Spinal cord (tissue), 10 donors: ENCODE data around the gene C18orf63. TPM values are rescaled to one million over a fixed set of nuclear protein-coding genes. Genes with fewer than 3 reads are reported as not detected.
A peak's percentile ranks its signal among the peaks of the same experiment; 100 is the strongest.

ENCODE experiments used
- DNase-seq, 6 donors: peaks; one replicate each; pipeline versions ENCODE4 v3.0.0 to v3.0.0-alpha.2; 2013 to 2015; ENCODE audit warnings: low spot score in 6 of 6, low read depth in 4 of 6
- H3K27ac ChIP-seq: one replicate; pipeline ENCODE4 v1.5.1; 2013; ENCODE audit warnings: low read depth, low read length, control low read depth
- H3K27me3 ChIP-seq: one replicate; pipeline ENCODE4 v1.6.1; 2013; ENCODE audit warnings: low read length; ENCODE audit not compliant: control insufficient read depth, insufficient read depth
- H3K36me3 ChIP-seq: one replicate; pipeline ENCODE4 v1.6.1; 2013; ENCODE audit warnings: low read length; ENCODE audit not compliant: control insufficient read depth, insufficient read depth
- H3K4me1 ChIP-seq: one replicate; pipeline ENCODE4 v1.6.1; 2013; ENCODE audit warnings: low read length; ENCODE audit not compliant: control insufficient read depth, insufficient read depth
- H3K4me3 ChIP-seq: one replicate; pipeline ENCODE4 v1.5.1; 2013; ENCODE audit warnings: low read depth, low read length, control low read depth
- H3K9me3 ChIP-seq: one replicate; pipeline ENCODE4 v1.6.1; 2013; ENCODE audit warnings: low read length; ENCODE audit not compliant: control insufficient read depth, insufficient read depth
- WGBS: methylation state at CpG from one replicate; pipeline ENCODE4 v1.1.5; 2013; ENCODE audit warnings: missing lambda C conversion rate; ENCODE audit not compliant: insufficient coverage; 5-methylcytosine and 5-hydroxymethylcytosine counted together
- polyA plus RNA-seq, 2 donors: library from polyadenylated mRNA; unstranded; fragments of 120-200 nt; gene quantifications; one replicate each; pipeline ENCODE4 v1.2.1, GENCODE V29; 2013; ENCODE audit not compliant: insufficient read length in 2 of 2
- total RNA-seq, 2 donors: library from RNA; depleted of rRNA in 1 of 2; stranded (reverse); fragments of 120-200 nt in 1 of 2; fragments of >200 nt in 1 of 2; gene quantifications; one replicate each; pipeline versions ENCODE4 v1.2.3 to v1.2.4, GENCODE V29; 2013 to 2014
- donor health status: healthy.

C18orf63 gene
- total and polyA plus RNA-seq, 4 donors = not detected

GRCh38 chr18:74277296-74277695 lies 38.3 kb upstream of the C18orf63 start:
- no peak for DNase-seq
- Histone ChIP-seq H3K4me3 (no peak overlapping the region), H3K27me3 (no peaks in the 10 kb centered on the region), H3K36me3 (peaks cover 2% of the 10 kb centered on the region), H3K27ac (no peak overlapping the region), H3K4me1 (peaks cover 14% of the 10 kb centered on the region), H3K9me3 (no peaks in the 10 kb centered on the region)
- WGBS = 94% methylated on average over 2 of the region's 2 CpGs

DNA sequence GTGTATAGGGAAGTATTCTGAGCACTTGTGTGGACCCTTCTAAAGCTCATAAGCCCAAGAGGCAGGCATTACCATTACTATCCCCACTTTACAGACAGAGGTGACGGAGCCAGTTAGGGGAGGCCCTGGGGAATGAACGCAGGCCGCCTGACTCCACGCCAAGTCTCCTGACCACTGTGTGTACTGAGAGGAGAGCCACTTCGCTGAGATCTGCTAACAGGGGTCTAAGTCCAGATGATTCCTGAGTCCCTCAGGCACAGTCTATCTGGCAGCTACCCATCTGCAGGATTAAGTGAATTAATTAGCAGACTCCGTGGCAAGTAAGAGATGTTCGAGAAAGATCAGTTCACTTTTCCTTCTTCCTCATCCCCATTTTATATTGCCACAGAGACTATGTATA lies 37.6 kb upstream of the C18orf63 start:
- Histone ChIP-seq H3K27ac (no peak overlapping the region), H3K27me3 (no peaks in the 10 kb centered on the region), H3K4me3 (no peak overlapping the region), H3K4me1 (peaks cover 17% of the 10 kb centered on the region), H3K36me3 (peaks cover 2% of the 10 kb centered on the region), H3K9me3 (no peaks in the 10 kb centered on the region)
- WGBS = 75% methylated on average over 7 of the region's 7 CpGs
- DNase-seq = peak in 1 of 6 donors; percentile 31

DNA sequence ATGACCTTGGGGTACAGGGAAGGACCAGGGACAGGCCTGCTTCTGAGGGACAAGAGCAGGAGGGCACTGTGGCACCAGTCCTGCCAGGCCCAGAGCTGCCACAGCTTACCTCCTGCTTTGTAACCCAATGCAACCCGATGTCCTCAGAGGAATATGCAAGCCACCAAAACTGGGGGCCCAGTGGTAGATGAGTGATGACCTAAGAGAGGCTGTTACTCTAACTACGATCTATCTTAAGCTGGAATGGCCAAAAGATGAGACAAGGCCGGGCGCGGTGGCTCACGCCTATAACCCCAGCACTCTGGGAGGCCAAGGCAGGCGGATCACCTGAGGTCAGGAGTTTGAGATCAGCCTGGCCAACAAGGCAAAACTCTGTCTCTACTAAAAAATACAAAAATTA lies 36.7 kb upstream of the C18orf63 start:
- H3K4me1 ChIP-seq = peaks cover 13% of the 10 kb centered on the region
- 94% methylated on average over 2 of the region's 7 CpGs for WGBS

GRCh38 chr18:74281011-74281979 lies 34.3 kb upstream of the C18orf63 start:
- H3K36me3 ChIP-seq = no peaks in the 10 kb centered on the region
- H3K27me3 ChIP-seq = no peaks in the 10 kb centered on the region
- no peak overlapping the region for H3K4me3 ChIP-seq
- DNase-seq = peak in 2 of 6 donors; percentile 45 to 51
- peaks cover 19% of the 10 kb centered on the region for H3K4me1 ChIP-seq
- H3K9me3 ChIP-seq = no peaks in the 10 kb centered on the region
- WGBS = 29% methylated on average over 4 of the region's 4 CpGs
- H3K27ac ChIP-seq = no peak overlapping the region

More for the DNA sequence above, 36.7 kb upstream of the C18orf63 start:
- H3K27ac ChIP-seq = no peak overlapping the region
- no peak overlapping the region for H3K4me3 ChIP-seq
- H3K27me3 ChIP-seq = no peaks in the 10 kb centered on the region
- DNase-seq = no peak
- H3K36me3 ChIP-seq = peaks cover 2% of the 10 kb centered on the region
- no peaks in the 10 kb centered on the region for H3K9me3 ChIP-seq

DNA sequence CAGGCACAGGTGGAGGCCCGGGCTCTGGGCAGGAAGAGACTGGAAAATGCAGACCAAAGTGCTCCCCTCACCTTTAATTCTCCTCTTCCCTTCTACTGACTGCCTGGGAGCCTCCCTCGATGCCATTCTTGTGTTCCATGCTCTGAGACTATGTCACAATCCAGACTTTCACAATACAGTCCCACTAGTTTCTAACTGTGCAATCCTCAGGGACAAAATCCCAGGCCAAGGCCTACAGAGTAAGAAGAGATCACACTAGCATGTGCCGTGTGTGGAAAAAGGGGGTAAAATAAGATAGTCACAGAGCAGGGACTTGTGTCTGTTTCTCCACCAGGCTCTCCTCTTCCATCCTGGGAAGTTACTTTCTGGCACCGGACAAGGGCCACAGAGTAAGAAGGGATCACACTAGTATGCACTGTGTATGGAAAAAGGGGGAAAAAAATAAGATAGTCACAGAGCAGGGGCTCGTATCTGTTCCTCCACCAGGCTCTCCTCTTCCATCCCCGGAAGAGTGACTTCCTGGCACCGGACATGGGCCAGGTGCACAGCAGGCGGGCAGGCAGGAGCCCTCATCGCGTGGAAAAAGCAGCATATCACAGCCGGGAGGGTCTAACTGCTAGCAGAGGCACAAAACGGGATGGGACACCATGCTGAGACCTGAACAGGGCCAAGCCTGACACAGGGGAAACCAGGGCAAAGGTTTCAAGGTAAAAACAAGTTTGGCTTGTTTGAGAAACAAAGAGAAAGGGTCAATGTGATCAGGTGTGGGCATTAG lies 33.5 kb upstream of the C18orf63 start:
- H3K27ac ChIP-seq = no peak overlapping the region
- no peaks in the 10 kb centered on the region for H3K36me3 ChIP-seq
- 47% methylated on average over 9 of the region's 12 CpGs for WGBS
- no peaks in the 10 kb centered on the region for H3K9me3 ChIP-seq
- no peak overlapping the region for H3K4me3 ChIP-seq
- DNase-seq = no peak
- H3K4me1 ChIP-seq = peaks cover 19% of the 10 kb centered on the region
- H3K27me3 ChIP-seq = no peaks in the 10 kb centered on the region

GRCh38 chr18:74282755-74283554 lies 32.7 kb upstream of the C18orf63 start:
- H3K27me3 ChIP-seq = no peaks in the 10 kb centered on the region
- no peaks in the 10 kb centered on the region for H3K36me3 ChIP-seq
- 69% methylated on average over 5 of the region's 10 CpGs for WGBS
- no peak overlapping the region for H3K4me3 ChIP-seq
- H3K9me3 ChIP-seq = no peaks in the 10 kb centered on the region
- no peak for DNase-seq
- peaks cover 19% of the 10 kb centered on the region for H3K4me1 ChIP-seq
- H3K27ac ChIP-seq = no peak overlapping the region

DNA sequence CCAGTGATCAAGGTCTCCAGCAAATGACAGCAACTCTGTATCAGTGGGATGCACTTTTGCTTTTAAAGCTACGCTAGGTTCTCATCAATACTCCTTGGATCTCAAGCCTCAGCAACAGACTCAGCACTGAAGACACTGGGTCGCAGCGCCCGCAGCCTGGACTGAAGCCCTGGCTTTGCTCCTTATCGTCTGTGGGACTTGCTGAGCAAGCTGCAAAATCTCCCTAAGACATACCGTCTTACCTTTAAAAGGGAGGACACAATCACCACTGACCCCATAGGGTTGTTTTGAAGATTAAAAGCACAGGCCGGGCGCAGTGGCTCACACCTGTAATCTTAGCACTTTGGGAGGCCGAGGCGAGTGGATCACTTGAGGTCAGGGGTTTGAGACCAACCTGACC lies 32.0 kb upstream of the C18orf63 start:
- H3K27me3 ChIP-seq = no peaks in the 10 kb centered on the region
- H3K4me3 ChIP-seq = no peak overlapping the region
- DNase-seq = no peak
- WGBS = 83% methylated on average over 10 of the region's 10 CpGs
- no peak overlapping the region for H3K27ac ChIP-seq
- H3K36me3 ChIP-seq = no peaks in the 10 kb centered on the region
- H3K4me1 ChIP-seq = peaks cover 19% of the 10 kb centered on the region
- no peaks in the 10 kb centered on the region for H3K9me3 ChIP-seq

GRCh38 chr18:74284191-74284979 lies 31.3 kb upstream of the C18orf63 start:
- Histone ChIP-seq H3K4me3 (no peak overlapping the region), H3K27me3 (no peaks in the 10 kb centered on the region), H3K27ac (peak overlapping the region; percentile 67), H3K4me1 (peaks cover 19% of the 10 kb centered on the region), H3K36me3 (no peaks in the 10 kb centered on the region), H3K9me3 (no peaks in the 10 kb centered on the region)
- WGBS = 27% methylated on average over 7 of the region's 11 CpGs
- peak in 2 of 6 donors; percentile 54 to 62 for DNase-seq
